Measurements from ENCODE around the gene NSD1. TPM values are rescaled to one million over a fixed set of nuclear protein-coding genes. Genes with fewer than 3 reads are reported as not detected.

Gene NSD1
- total RNA-seq, 1 experiment from 2014 or later, result 58.8 TPM

GRCh38 chr5:177103523-177104253 is 29.9 kb upstream of the NSD1 start:
- no peak overlapping the region for H3K4me2 ChIP-seq (ENCODE audit: low read length)
- H3K9me3 ChIP-seq (ENCODE audit: control insufficient read depth in 1 of 2, insufficient read depth in 1 of 2, low read depth in 1 of 2, low read length in 2 of 2), result no peaks in the 10 kb centered on the region
- ChIA-PET POLR2A (no interaction called here), CTCF (no interaction called here), RAD21 (ENCODE audit: low non-redundant PET in 1 of 2, low total read pairs in 2 of 2, uncharacterized antibody in 2 of 2, unreplicated experiment in 2 of 2) (no interaction called here)
- intact Hi-C loops (cut with micrococcal nuclease), result no loop called here
- DNase-seq (ENCODE audit: low read depth, low spot score) (no peak), ATAC-seq (no peak)
- no peaks in the 10 kb centered on the region for H3K79me2 ChIP-seq (ENCODE audit: insufficient read depth, low read length)
- H3K9ac ChIP-seq (ENCODE audit: low read length), result no peak overlapping the region
- BruUV-seq (replicated peaks), result no TSS peak
- no peaks in the 10 kb centered on the region for H3K27me3 ChIP-seq (ENCODE audit: insufficient read depth, low read length)
- no peaks in the 10 kb centered on the region for H3K9me2 ChIP-seq (ENCODE audit: insufficient read depth)
- H3K27ac ChIP-seq (ENCODE audit: low read depth, low read length), result no peak overlapping the region
- H2AFZ ChIP-seq (ENCODE audit: low read depth, low read length, poor library complexity, severe bottlenecking), result no peak overlapping the region
- no peaks in the 10 kb centered on the region for H3K36me3 ChIP-seq (ENCODE audit: control insufficient read depth in 1 of 2, insufficient read depth in 2 of 2, low read length in 2 of 2)
- TF ChIP-seq EGR1 (IDR thresholded peaks at IDR 0.05; ENCODE audit: low read depth) (no peak), ELF1 (IDR thresholded peaks at IDR 0.05; ENCODE audit: borderline replicate concordance, low read depth) (no peak), CTCF (IDR thresholded peaks at IDR 0.05 in 2 of 3, conservative IDR thresholded peaks at IDR 0.05 in 1 of 3; ENCODE audit: borderline replicate concordance in 1 of 3, insufficient read depth in 1 of 3, low read depth in 2 of 3, low read length in 2 of 3) (no peak), ZNF274 (IDR thresholded peaks at IDR 0.05; ENCODE audit: low read depth, low read length) (no peak), SIN3A (IDR thresholded peaks at IDR 0.05; ENCODE audit: low read depth) (no peak), EZH2 (IDR thresholded peaks at IDR 0.05) (no peak), SP1 (IDR thresholded peaks at IDR 0.05; ENCODE audit: low read depth) (no peak), POLR2AphosphoS5 (IDR thresholded peaks at IDR 0.05; ENCODE audit: low read depth, low read length) (no peak), TCF7L2 (IDR thresholded peaks at IDR 0.05; ENCODE audit: borderline replicate concordance, extremely low read depth, insufficient read depth, insufficient read length) (no peak), CEBPB (IDR thresholded peaks at IDR 0.05; ENCODE audit: low read depth) (no peak), RAD21 (IDR thresholded peaks at IDR 0.05; ENCODE audit: low read depth) (no peak), ZBTB33 (IDR thresholded peaks at IDR 0.05; ENCODE audit: extremely low read depth, insufficient replicate concordance, low read length) (no peak), CBX3 (IDR thresholded peaks at IDR 0.05; ENCODE audit: low read depth) (no peak), ZFX (IDR thresholded peaks at IDR 0.05) (no peak), JUND (IDR thresholded peaks at IDR 0.05) (no peak), YY1 (IDR thresholded peaks at IDR 0.05; ENCODE audit: extremely low read depth, insufficient replicate concordance, low read depth, low read length) (no peak), POLR2A (IDR thresholded peaks at IDR 0.05; ENCODE audit: borderline replicate concordance, extremely low read depth, insufficient read depth, insufficient read length) (no peak), EZH2phosphoT487 (IDR thresholded peaks at IDR 0.05; ENCODE audit: borderline replicate concordance) (no peak), ATF3 (IDR thresholded peaks at IDR 0.05) (no peak), MAX (IDR thresholded peaks at IDR 0.05) (no peak)
- no peak overlapping the region for H3K4me3 ChIP-seq (replicated peaks in 1 of 2; ENCODE audit: low read depth in 1 of 2, low read length in 2 of 2)
- H3K4me1 ChIP-seq (ENCODE audit: control insufficient read depth in 1 of 2, insufficient read depth in 2 of 2, low read length in 2 of 2), result peaks cover 0 to 6% of the 10 kb centered on the region in 2 experiments; a peak in 1 of 4 replicates
- no peaks in the 10 kb centered on the region for H4K20me1 ChIP-seq (ENCODE audit: insufficient read depth)

Data from HCT116 (cell line).